KMS-11 (cell line): ENCODE measurements around the gene GSG1L2.

Experiments used
- H2AFZ ChIP-seq: fragments of 200-600 bp; sonication (generic); 2 replicates; pipeline ENCODE4 v1.6.1; 2016; ENCODE audit warnings: antibody characterized with exemption, mixed run types, low read depth
- H3K27ac ChIP-seq: fragments of 200-600 bp; sonication (generic); 2 replicates; pipeline ENCODE4 v1.6.1; 2016; ENCODE audit warnings: mild to moderate bottlenecking, mixed run types
- H3K27me3 ChIP-seq: fragments of 200-600 bp; sonication (generic); 2 replicates; pipeline ENCODE4 v1.6.1; 2017; ENCODE audit warnings: mild to moderate bottlenecking, low read depth, mixed run types, moderate library complexity; ENCODE audit not compliant: insufficient read depth
- H3K36me3 ChIP-seq: fragments of 200-600 bp; sonication (generic); 2 replicates; pipeline ENCODE4 v1.6.1; 2017; ENCODE audit warnings: mild to moderate bottlenecking, mixed run types; ENCODE audit not compliant: insufficient read depth
- H3K4me1 ChIP-seq: fragments of 200-600 bp; sonication (generic); 2 replicates; pipeline ENCODE4 v1.6.1; 2016; ENCODE audit warnings: mild to moderate bottlenecking, low read depth, mixed run types; ENCODE audit not compliant: poor library complexity, severe bottlenecking
- H3K4me2 ChIP-seq: fragments of 200-600 bp; sonication (generic); 2 replicates; pipeline ENCODE4 v1.7.0; 2016; ENCODE audit warnings: mild to moderate bottlenecking, mixed run types
- H3K4me3 ChIP-seq: fragments of 200-600 bp; sonication (generic); IDR thresholded peaks from 2 replicates; pipeline ENCODE4 v1.6.1; 2017; ENCODE audit warnings: low read depth, low read length, mixed read lengths; ENCODE audit not compliant: insufficient read depth
- H3K79me2 ChIP-seq: fragments of 200-600 bp; sonication (generic); 2 replicates; pipeline ENCODE4 v1.6.1; 2016; ENCODE audit warnings: low read depth, mixed run types; ENCODE audit not compliant: insufficient read depth
- H3K9ac ChIP-seq: fragments of 200-600 bp; sonication (generic); 2 replicates; pipeline ENCODE4 v1.6.1; 2016; ENCODE audit warnings: mild to moderate bottlenecking, mixed run types
- H4K20me1 ChIP-seq: fragments of 200-600 bp; sonication (generic); 2 replicates; pipeline ENCODE4 v1.6.1; 2016; ENCODE audit warnings: mild to moderate bottlenecking, mixed run types; ENCODE audit not compliant: insufficient read depth
- CTCF ChIP-seq: fragments of 200-600 bp; sonication (generic); conservative IDR thresholded peaks from 2 replicates; pipeline ENCODE4 v1.6.1; 2017; ENCODE audit warnings: low read depth, mild to moderate bottlenecking, antibody characterized with exemption, low read length, moderate library complexity, mixed read lengths

GSG1L2 gene

GRCh38 chr17:9862220-9862619 is 40.3 kb upstream of the GSG1L2 start:
- no peaks in the 10 kb centered on the region for H3K4me1 ChIP-seq
- no peak for TF ChIP-seq CTCF
- H2AFZ ChIP-seq = no peak overlapping the region
- H3K36me3 ChIP-seq = no peaks in the 10 kb centered on the region
- no peaks in the 10 kb centered on the region for H3K79me2 ChIP-seq
- H3K9ac ChIP-seq = no peak overlapping the region
- no peak overlapping the region for H3K27ac ChIP-seq
- no peak overlapping the region for H3K4me2 ChIP-seq
- no peaks in the 10 kb centered on the region for H3K27me3 ChIP-seq
- no peaks in the 10 kb centered on the region for H4K20me1 ChIP-seq
- H3K4me3 ChIP-seq = no peak overlapping the region

- no peak for TF ChIP-seq CTCF
- H3K27me3 ChIP-seq = no peaks in the 10 kb centered on the region
- no peaks in the 10 kb centered on the region for H3K4me1 ChIP-seq
- no peaks in the 10 kb centered on the region for H4K20me1 ChIP-seq
- no peaks in the 10 kb centered on the region for H3K79me2 ChIP-seq
- no peak overlapping the region for H3K27ac ChIP-seq
- H3K4me2 ChIP-seq = no peak overlapping the region
- no peak overlapping the region for H3K4me3 ChIP-seq
- H3K36me3 ChIP-seq = no peaks in the 10 kb centered on the region
- H2AFZ ChIP-seq = no peak overlapping the region
- no peak overlapping the region for H3K9ac ChIP-seq
Observed at GRCh38 chr17:9860851-9861250, 39.0 kb upstream of the GSG1L2 start.

GRCh38 chr17:9859781-9860180 is 37.9 kb upstream of the GSG1L2 start:
- Histone ChIP-seq H3K27me3 (no peaks in the 10 kb centered on the region), H3K9ac (no peak overlapping the region), H3K4me2 (no peak overlapping the region), H3K79me2 (no peaks in the 10 kb centered on the region), H3K27ac (no peak overlapping the region), H3K4me1 (no peaks in the 10 kb centered on the region), H3K4me3 (no peak overlapping the region), H2AFZ (no peak overlapping the region), H3K36me3 (no peaks in the 10 kb centered on the region), H4K20me1 (no peaks in the 10 kb centered on the region)
- no peak for TF ChIP-seq CTCF

GRCh38 chr17:9855036-9855435 is 33.2 kb upstream of the GSG1L2 start:
- no peak overlapping the region for H3K9ac ChIP-seq
- H3K36me3 ChIP-seq = no peaks in the 10 kb centered on the region
- no peaks in the 10 kb centered on the region for H4K20me1 ChIP-seq
- H3K4me2 ChIP-seq = no peak overlapping the region
- no peaks in the 10 kb centered on the region for H3K79me2 ChIP-seq
- no peak overlapping the region for H2AFZ ChIP-seq
- H3K4me1 ChIP-seq = no peaks in the 10 kb centered on the region
- H3K4me3 ChIP-seq = no peak overlapping the region
- no peak for TF ChIP-seq CTCF
- no peak overlapping the region for H3K27ac ChIP-seq
- H3K27me3 ChIP-seq = no peaks in the 10 kb centered on the region

- Histone ChIP-seq H3K79me2 (no peaks in the 10 kb centered on the region), H3K4me3 (no peak overlapping the region), H3K9ac (no peak overlapping the region), H2AFZ (no peak overlapping the region), H3K4me1 (no peaks in the 10 kb centered on the region), H3K36me3 (no peaks in the 10 kb centered on the region), H4K20me1 (no peaks in the 10 kb centered on the region), H3K27ac (no peak overlapping the region), H3K4me2 (no peak overlapping the region), H3K27me3 (no peaks in the 10 kb centered on the region)
- no peak for TF ChIP-seq CTCF
Observed at GRCh38 chr17:9854255-9854654, 32.4 kb upstream of the GSG1L2 start.
